Panc1 (cell line): ENCODE results near the gene MTO1. TPM values are rescaled to one million over a fixed set of nuclear protein-coding genes. Genes with fewer than 3 reads are reported as not detected.

Source experiments
- ATAC-seq: fragments of 200-7000 bp; cut with Tn5 transposase; 2 replicates; pipeline ENCODE4 v1.9.1; 2020; ENCODE audit warnings: mild to moderate bottlenecking, moderate library complexity
- BruUV-seq: library from RNA; stranded (reverse); fragments of 400-500 nt; replicated peaks from 2 replicates; lab custom pipeline; 2021; lab: Mats Ljungman, UMichigan
- CTCF ChIA-PET: fragments of 300-600 bp; sonication (Branson Sonifier 250); formaldehyde crosslinking; loops from one replicate; lab custom pipeline; 2022; ENCODE audit warnings: antibody characterized with exemption; lab: Charles Lee
- POLR2A ChIA-PET: fragments of 300-600 bp; sonication (Branson Sonifier 250); formaldehyde crosslinking; loops from one replicate; lab custom pipeline; 2022; ENCODE audit warnings: antibody characterized with exemption; lab: Charles Lee
- DNase-seq: peaks from one replicate; pipeline ENCODE4 v3.0.0-alpha.2; 2010; ENCODE audit warnings: low read depth, low spot score
- H3K27ac ChIP-seq: 2 replicates; pipeline ENCODE4 v1.5.1; 2011; ENCODE audit warnings: mild to moderate bottlenecking, low read length, inconsistent platforms
- H3K27me3 ChIP-seq: fragments of 200-500 bp; sonication (Bioruptor generic); 2 replicates; pipeline ENCODE4 v1.6.0; 2014; ENCODE audit warnings: low read length, inconsistent platforms; ENCODE audit not compliant: control insufficient read depth, insufficient read depth
- H3K36me3 ChIP-seq: fragments of 200-500 bp; sonication (Bioruptor generic); 2 replicates; pipeline ENCODE4 v1.5.1; 2014; ENCODE audit warnings: inconsistent platforms, mild to moderate bottlenecking, low read length, moderate library complexity; ENCODE audit not compliant: control insufficient read depth, insufficient read depth
- H3K4me1 ChIP-seq: 2 replicates; pipeline ENCODE4 v1.5.1; 2011; ENCODE audit warnings: inconsistent platforms, mild to moderate bottlenecking, low read length, moderate library complexity; ENCODE audit not compliant: control insufficient read depth, insufficient read depth
- H3K4me3 ChIP-seq, 2 experiments: 2 replicates each; pipeline ENCODE4 v1.5.1; 2011 to 2012; ENCODE audit warnings: low read depth in 2 of 2, low read length in 2 of 2, mild to moderate bottlenecking in 2 of 2, inconsistent platforms in 1 of 2, moderate library complexity in 1 of 2
- H3K9me3 ChIP-seq: fragments of 200-500 bp; sonication (Bioruptor generic); 2 replicates; pipeline ENCODE4 v1.5.1; 2014; ENCODE audit warnings: low read depth, mild to moderate bottlenecking, inconsistent platforms, low read length, moderate library complexity; ENCODE audit not compliant: control insufficient read depth, insufficient read depth
- POLR2AphosphoS5 ChIP-seq: IDR thresholded peaks from 2 replicates; pipeline ENCODE4 v1.6.1; 2012; ENCODE audit warnings: mild to moderate bottlenecking, low read depth, low read length, moderate library complexity
- SIN3A ChIP-seq: IDR thresholded peaks from 2 replicates; pipeline ENCODE4 v1.6.1; 2012; ENCODE audit warnings: low read depth, mild to moderate bottlenecking, low read length, moderate library complexity, borderline replicate concordance; ENCODE audit not compliant: insufficient read depth
- TCF7L2 ChIP-seq: IDR thresholded peaks from 2 replicates; pipeline ENCODE4 v1.6.1; 2011; ENCODE audit warnings: mild to moderate bottlenecking, low read depth, low read length, inconsistent platforms
- in situ Hi-C: cut with HindIII; loops from 2 replicates; pipeline ENCODE4 v1.10.0; 2016; ENCODE audit warnings: low sequenced_read_pairs, low pct_unique_long_range_greater_than_20kb
- intact Hi-C: fragments of 100-400 bp; cut with micrococcal nuclease; formaldehyde crosslinking; loops from one replicate; pipeline ENCODE4 v1.10.0; 2022; ENCODE audit not compliant: unreplicated experiment
- total RNA-seq: library from RNA; stranded (reverse); gene quantifications from one replicate; pipeline ENCODE4 v1.2.1, GENCODE V29; 2021; ENCODE audit not compliant: unreplicated experiment
- TF ChIP-seq, protein P1 (sequence below), 2 experiments: IDR thresholded peaks; 2 replicates each; pipeline ENCODE4 v1.6.1; 2011 to 2012; ENCODE audit warnings: low read depth in 2 of 2, control low read depth in 1 of 2, low read length in 1 of 2, mild to moderate bottlenecking in 1 of 2, moderate library complexity in 1 of 2; ENCODE audit not compliant: insufficient read depth in 1 of 2
- TF ChIP-seq, protein P2 (sequence below): fragments of 450-650 bp; IDR thresholded peaks from 2 replicates; pipeline ENCODE4 v1.5.1; 2017; ENCODE audit warnings: mild to moderate bottlenecking

The MTO1 gene
- total RNA-seq, 1 experiment from 2014 or later, result 57.9 TPM

DNA sequence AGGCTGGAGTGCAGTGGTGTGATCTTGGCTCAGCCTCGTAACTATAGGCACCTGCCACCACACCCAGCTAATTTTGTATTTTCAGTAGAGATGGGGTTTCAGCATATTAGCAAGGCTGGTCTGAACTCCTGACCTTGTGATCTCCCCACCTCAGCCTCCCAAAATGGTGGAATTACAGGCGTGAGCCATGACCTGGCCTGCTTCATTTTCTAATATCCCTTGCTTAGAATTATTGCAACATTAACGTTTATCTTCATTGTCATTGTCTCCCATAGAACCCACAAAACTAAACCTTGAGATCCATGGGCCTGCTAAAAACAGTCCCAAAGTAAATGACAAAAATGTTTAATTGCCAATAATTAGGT, 53.2 kb downstream of the MTO1 start:
- ChIA-PET POLR2A (interaction anchor here (0.5 to 3.4 kb wide), 9 partner anchors 51 to 222 kb away, joined by 3 to 20 read pairs (median 12); partner anchors contain the start of gene MTO1), CTCF (interaction anchor here (0.6 to 0.7 kb wide), 2 partner anchors 65 to 70 kb away, joined by 6 to 7 read pairs; no protein-coding TSS in a partner anchor)
- H3K4me1 ChIP-seq, result peaks cover 28% of the 10 kb centered on the region
- DNase-seq, result no peak
- BruUV-seq, result no TSS peak
- peak overlapping the region in 1 of 2 experiments; percentile 86; a peak in 2 of 4 replicates for H3K4me3 ChIP-seq
- TF ChIP-seq, protein P1, sequence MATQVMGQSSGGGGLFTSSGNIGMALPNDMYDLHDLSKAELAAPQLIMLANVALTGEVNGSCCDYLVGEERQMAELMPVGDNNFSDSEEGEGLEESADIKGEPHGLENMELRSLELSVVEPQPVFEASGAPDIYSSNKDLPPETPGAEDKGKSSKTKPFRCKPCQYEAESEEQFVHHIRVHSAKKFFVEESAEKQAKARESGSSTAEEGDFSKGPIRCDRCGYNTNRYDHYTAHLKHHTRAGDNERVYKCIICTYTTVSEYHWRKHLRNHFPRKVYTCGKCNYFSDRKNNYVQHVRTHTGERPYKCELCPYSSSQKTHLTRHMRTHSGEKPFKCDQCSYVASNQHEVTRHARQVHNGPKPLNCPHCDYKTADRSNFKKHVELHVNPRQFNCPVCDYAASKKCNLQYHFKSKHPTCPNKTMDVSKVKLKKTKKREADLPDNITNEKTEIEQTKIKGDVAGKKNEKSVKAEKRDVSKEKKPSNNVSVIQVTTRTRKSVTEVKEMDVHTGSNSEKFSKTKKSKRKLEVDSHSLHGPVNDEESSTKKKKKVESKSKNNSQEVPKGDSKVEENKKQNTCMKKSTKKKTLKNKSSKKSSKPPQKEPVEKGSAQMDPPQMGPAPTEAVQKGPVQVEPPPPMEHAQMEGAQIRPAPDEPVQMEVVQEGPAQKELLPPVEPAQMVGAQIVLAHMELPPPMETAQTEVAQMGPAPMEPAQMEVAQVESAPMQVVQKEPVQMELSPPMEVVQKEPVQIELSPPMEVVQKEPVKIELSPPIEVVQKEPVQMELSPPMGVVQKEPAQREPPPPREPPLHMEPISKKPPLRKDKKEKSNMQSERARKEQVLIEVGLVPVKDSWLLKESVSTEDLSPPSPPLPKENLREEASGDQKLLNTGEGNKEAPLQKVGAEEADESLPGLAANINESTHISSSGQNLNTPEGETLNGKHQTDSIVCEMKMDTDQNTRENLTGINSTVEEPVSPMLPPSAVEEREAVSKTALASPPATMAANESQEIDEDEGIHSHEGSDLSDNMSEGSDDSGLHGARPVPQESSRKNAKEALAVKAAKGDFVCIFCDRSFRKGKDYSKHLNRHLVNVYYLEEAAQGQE (IDR thresholded peaks at IDR 0.05; ENCODE audit: insufficient read depth in 1 of 2, low read depth in 2 of 2, low read length in 1 of 2), result no peak
- TF ChIP-seq SIN3A (no peak), POLR2AphosphoS5 (no peak), TCF7L2 (no peak; the same call in 1 of the 2 replicates)
- TF ChIP-seq, protein P2, sequence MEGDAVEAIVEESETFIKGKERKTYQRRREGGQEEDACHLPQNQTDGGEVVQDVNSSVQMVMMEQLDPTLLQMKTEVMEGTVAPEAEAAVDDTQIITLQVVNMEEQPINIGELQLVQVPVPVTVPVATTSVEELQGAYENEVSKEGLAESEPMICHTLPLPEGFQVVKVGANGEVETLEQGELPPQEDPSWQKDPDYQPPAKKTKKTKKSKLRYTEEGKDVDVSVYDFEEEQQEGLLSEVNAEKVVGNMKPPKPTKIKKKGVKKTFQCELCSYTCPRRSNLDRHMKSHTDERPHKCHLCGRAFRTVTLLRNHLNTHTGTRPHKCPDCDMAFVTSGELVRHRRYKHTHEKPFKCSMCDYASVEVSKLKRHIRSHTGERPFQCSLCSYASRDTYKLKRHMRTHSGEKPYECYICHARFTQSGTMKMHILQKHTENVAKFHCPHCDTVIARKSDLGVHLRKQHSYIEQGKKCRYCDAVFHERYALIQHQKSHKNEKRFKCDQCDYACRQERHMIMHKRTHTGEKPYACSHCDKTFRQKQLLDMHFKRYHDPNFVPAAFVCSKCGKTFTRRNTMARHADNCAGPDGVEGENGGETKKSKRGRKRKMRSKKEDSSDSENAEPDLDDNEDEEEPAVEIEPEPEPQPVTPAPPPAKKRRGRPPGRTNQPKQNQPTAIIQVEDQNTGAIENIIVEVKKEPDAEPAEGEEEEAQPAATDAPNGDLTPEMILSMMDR, result no peak
- no peaks in the 10 kb centered on the region for H3K27me3 ChIP-seq
- H3K27ac ChIP-seq, result peak overlapping the region; percentile 83
- H3K36me3 ChIP-seq, result peaks cover 31% of the 10 kb centered on the region
- H3K9me3 ChIP-seq, result no peaks in the 10 kb centered on the region
- peak; percentile 43 for ATAC-seq
- in situ Hi-C loops, result no loop called here
- intact Hi-C loops, result loop anchor here (2.0 kb wide), 1 partner anchor 138 kb away; the partner anchor contains the start of gene SLC17A5

DNA sequence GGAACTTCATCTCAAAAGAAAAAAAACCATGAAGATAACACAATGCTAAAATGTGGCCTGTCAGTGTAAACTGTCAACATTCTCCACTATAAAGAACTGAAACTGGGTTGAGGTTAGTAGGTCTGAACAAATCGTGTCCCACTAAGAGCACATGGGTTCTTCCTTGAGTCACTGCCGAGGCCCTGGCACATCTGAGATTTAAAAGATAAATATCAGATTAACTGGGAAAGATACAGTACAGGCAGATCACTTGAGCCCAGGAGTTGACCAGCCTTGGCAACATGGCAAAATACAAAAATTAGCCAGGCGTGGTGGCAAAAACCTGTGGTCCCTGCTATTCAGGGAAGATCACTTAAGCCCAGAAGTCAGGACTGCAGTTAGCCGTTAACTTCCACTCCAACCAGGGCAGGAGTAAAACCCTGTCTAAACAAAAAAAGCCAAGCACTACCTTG, 53.7 kb downstream of the MTO1 start:
- TF ChIP-seq, protein P2, result no peak; the same call in 1 of the 2 replicates
- TF ChIP-seq SIN3A, result 0 out of 2 replicates have a peak, but pooled peaks have one; percentile 44
- TF ChIP-seq TCF7L2, result no peak
- peaks cover 36% of the 10 kb centered on the region for H3K36me3 ChIP-seq
- no peak for DNase-seq
- ATAC-seq, result peak; percentile 19
- POLR2A ChIA-PET, result interaction anchor here (0.6 to 3.4 kb wide), 8 partner anchors 51 to 138 kb away, joined by 3 to 20 read pairs (median 4); no protein-coding TSS in a partner anchor
- in situ Hi-C loops (no loop called here), intact Hi-C loops (loop anchor here (2.0 kb wide), 1 partner anchor 138 kb away; the partner anchor contains the start of gene SLC17A5)
- H3K4me1 ChIP-seq, result peaks cover 28% of the 10 kb centered on the region
- H3K4me3 ChIP-seq, result peak overlapping the region; percentile 49 to 86
- H3K9me3 ChIP-seq, result no peaks in the 10 kb centered on the region
- CTCF ChIA-PET, result interaction anchor here (0.6 kb wide), 2 partner anchors 9 to 70 kb away, joined by 3 to 7 read pairs; no protein-coding TSS in a partner anchor
- no peaks in the 10 kb centered on the region for H3K27me3 ChIP-seq
- BruUV-seq, result no TSS peak
- peak overlapping the region; percentile 83 for H3K27ac ChIP-seq
